ENCODE results near the gene SH3PXD2B. TPM values are rescaled to one million over a fixed set of nuclear protein-coding genes. Genes with fewer than 3 reads are reported as not detected.

The SH3PXD2B gene
- total RNA-seq, 1 donor from 2014 or later = 60.8 TPM

DNA sequence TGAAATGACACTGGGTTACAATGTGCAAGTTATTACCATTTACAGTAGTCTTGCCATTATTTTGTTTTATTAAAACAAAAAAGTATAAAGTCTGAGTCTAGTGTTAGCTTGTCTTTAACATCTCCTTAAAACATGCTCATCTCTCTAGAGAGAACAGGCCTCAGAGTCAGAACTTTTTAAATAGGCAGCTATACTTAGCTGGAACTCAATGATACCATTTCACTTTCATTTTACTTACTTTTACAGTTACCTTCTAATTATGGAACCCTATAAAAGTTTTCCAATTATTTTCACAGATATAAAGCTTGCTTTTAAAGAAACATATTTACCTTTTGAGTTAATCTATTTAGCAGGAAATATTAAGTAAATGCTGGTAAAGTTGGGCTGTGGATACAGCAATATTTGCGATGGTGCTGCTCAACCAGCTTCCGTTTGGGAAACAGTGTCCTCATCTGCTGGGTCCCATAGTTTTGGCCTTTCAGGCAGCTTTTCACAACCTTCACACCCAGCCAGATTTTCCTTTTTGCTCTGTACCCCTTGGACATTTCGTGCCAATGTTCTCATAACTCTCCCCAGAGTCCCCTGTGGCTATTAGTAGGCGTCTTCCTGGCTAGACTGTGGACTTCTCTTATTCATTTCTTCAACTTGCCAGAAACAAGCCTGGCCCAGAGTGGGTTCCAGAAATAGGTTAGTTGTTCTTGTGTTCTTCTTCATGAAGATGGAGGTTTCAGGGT is 134.4 kb downstream of the SH3PXD2B start:
- no peaks in the 10 kb centered on the region for H3K27me3 ChIP-seq
- H3K9me3 ChIP-seq = no peaks in the 10 kb centered on the region
- no peaks in the 10 kb centered on the region for H3K36me3 ChIP-seq
- intact Hi-C loops (cut with DNase I) = loop anchor here (1.0 to 5.0 kb wide), 3 partner anchors 17 to 38 kb away; partner anchors contain the start of gene UBTD2
- TF ChIP-seq, protein P1, sequence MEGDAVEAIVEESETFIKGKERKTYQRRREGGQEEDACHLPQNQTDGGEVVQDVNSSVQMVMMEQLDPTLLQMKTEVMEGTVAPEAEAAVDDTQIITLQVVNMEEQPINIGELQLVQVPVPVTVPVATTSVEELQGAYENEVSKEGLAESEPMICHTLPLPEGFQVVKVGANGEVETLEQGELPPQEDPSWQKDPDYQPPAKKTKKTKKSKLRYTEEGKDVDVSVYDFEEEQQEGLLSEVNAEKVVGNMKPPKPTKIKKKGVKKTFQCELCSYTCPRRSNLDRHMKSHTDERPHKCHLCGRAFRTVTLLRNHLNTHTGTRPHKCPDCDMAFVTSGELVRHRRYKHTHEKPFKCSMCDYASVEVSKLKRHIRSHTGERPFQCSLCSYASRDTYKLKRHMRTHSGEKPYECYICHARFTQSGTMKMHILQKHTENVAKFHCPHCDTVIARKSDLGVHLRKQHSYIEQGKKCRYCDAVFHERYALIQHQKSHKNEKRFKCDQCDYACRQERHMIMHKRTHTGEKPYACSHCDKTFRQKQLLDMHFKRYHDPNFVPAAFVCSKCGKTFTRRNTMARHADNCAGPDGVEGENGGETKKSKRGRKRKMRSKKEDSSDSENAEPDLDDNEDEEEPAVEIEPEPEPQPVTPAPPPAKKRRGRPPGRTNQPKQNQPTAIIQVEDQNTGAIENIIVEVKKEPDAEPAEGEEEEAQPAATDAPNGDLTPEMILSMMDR (IDR thresholded peaks at IDR 0.05) = no peak
- H3K27ac ChIP-seq = peak overlapping the region; percentile 70 to 72
- peaks cover 6 to 13% of the 10 kb centered on the region in 2 donors for H3K4me1 ChIP-seq
- DNase-seq (ENCODE audit: low spot score in 2 of 2) = peak in 1 of 2 donors; percentile 76
- peak overlapping the region in 1 of 2 donors; percentile 46 for H3K4me3 ChIP-seq

DNA sequence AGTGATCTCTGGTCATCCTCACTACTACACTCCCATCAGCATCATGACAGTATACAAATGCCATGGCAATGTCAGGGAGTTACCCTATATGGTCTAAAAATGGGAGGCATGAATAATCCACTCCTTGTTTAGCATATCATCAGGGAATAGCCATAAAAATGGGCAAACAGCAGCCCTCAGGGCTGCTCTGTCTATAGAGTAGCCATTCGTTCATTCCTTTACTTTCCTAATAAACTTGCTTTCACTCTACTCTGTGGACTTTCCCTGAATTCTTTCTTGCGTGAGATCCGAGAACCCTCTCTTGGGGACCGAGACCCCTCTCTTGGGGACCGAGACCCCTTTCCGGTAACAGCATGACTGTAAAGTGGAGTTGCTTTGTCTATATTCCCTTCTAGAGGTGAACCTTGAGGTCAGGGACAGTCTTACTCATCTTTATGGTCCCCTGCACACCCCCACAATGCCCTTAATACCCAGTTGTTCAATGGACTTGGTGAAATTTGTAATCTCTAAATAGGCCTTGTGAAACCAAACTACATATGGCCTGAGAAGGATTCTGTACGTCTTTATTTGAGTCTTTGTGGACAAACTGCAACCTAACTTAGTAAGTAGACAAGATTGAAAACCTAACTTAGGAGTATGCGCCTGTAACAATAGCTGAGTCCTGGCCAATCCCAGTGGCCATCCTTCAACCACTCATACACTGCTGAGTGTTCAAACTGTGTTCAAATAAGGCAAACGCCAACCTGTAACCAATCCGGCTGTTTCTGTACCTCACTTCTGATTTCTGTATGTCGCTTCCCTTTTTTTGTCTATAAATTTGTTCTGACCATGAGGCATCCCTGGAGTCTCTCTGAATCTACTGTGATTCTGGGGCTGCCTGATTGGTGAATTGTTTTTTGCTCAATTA is 138.5 kb downstream of the SH3PXD2B start:
- H3K27ac ChIP-seq = no peak overlapping the region

DNA sequence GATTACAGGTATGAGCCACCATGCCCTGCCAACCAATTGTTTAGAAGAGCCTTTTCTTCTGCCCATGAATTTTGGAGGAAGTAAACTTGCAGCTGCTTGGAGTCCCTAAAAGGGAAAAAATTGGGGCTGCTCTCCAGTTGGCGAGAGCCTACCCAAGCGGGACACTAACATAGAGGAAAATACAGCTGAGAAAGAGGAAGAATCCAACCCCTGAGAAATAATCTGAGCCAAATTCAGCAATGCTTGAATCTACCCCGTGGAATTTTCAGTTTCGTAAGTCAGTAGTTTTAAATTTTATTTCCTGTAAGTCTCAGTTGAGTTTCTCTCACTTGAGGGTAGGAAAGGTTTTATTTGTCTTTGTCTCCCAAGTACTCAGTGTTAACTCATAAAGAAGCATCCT is 140.4 kb downstream of the SH3PXD2B start:
- Histone ChIP-seq H3K4me3 (no peak overlapping the region), H3K36me3 (no peaks in the 10 kb centered on the region), H3K9me3 (no peaks in the 10 kb centered on the region), H3K27me3 (no peaks in the 10 kb centered on the region), H3K27ac (no peak overlapping the region), H3K4me1 (peaks cover under 1 to 2% of the 10 kb centered on the region in 2 donors)
- intact Hi-C loops (cut with DNase I) = no loop called here
- no peak for DNase-seq (ENCODE audit: low spot score in 2 of 2)
- TF ChIP-seq, protein P1 (IDR thresholded peaks at IDR 0.05) = no peak

More for the DNA sequence above, 138.5 kb downstream of the SH3PXD2B start:
- peak in 1 of 2 donors; percentile 19 for DNase-seq (ENCODE audit: low spot score in 2 of 2)
- Histone ChIP-seq H3K4me1 (peaks cover 6 to 12% of the 10 kb centered on the region in 2 donors), H3K4me3 (no peak overlapping the region), H3K27me3 (no peaks in the 10 kb centered on the region), H3K36me3 (no peaks in the 10 kb centered on the region), H3K9me3 (no peaks in the 10 kb centered on the region)
- TF ChIP-seq, protein P1 (IDR thresholded peaks at IDR 0.05) = no peak
- intact Hi-C loops (cut with DNase I) = no loop called here

DNA sequence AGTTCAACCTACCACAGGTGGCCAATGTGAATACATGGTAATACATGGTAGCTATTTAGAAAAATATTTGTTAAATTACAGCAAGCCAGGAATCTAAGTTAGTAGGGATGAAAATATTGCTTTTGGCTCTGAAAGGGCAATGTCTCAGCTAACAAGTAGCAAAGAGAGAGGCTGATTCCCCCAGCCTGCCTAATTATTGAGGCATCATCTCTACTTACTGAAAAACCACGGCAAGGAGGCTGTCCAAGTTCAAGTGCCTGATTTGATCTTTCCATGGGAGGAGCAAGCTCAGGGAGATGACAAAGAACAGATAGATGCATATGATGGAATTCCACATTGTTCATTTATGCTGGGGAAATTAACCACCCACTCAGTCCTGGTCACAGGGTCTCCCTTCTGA is 142.0 kb downstream of the SH3PXD2B start:
- no peak overlapping the region for H3K4me3 ChIP-seq
- no peak overlapping the region for H3K27ac ChIP-seq
- H3K27me3 ChIP-seq = no peaks in the 10 kb centered on the region
- DNase-seq (ENCODE audit: low spot score in 2 of 2) = no peak
- intact Hi-C loops (cut with DNase I) = no loop called here
- no peaks in the 10 kb centered on the region for H3K36me3 ChIP-seq
- no peaks in the 10 kb centered on the region for H3K4me1 ChIP-seq
- no peaks in the 10 kb centered on the region for H3K9me3 ChIP-seq
- TF ChIP-seq, protein P1 (IDR thresholded peaks at IDR 0.05) = no peak

DNA sequence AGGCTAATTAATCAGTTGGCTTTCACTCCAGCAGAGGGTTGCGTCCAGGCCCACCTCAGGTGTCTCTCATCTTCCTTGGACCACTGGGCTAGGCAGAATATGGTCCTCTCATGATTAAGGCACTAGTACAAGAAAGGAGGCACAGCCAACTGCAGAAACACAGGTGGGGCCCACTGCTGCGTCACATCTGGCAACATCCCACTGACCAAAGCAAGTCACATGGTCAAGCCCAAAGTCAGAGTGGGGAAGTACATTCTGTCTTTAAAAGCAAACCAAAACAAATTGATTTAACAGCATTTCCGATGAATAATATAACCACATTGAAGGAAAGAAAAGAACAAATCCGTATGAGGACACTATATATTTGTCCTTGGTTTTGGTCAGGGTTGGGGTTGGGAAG is 142.7 kb downstream of the SH3PXD2B start:
- TF ChIP-seq, protein P1 (IDR thresholded peaks at IDR 0.05) = no peak
- intact Hi-C loops (cut with DNase I) = no loop called here
- no peaks in the 10 kb centered on the region for H3K4me1 ChIP-seq
- H3K27me3 ChIP-seq = no peaks in the 10 kb centered on the region
- peak in 1 of 2 donors; percentile 61 for DNase-seq (ENCODE audit: low spot score in 2 of 2)
- H3K4me3 ChIP-seq = no peak overlapping the region
- no peaks in the 10 kb centered on the region for H3K9me3 ChIP-seq
- no peak overlapping the region for H3K27ac ChIP-seq
- H3K36me3 ChIP-seq = no peaks in the 10 kb centered on the region
